PC-3 (cell line): Measurements from ENCODE around the gene TNFRSF4.

Experiments used
- EZH2phosphoT487 ChIP-seq: fragments of 300-600 bp; sonication (generic); IDR thresholded peaks from 2 replicates; pipeline ENCODE4 v1.6.1; 2018; ENCODE audit warnings: mild to moderate bottlenecking, antibody characterized with exemption, low read length, borderline replicate concordance
- TF ChIP-seq, protein P1 (sequence below): fragments of 300-600 bp; sonication (generic); conservative IDR thresholded peaks from 2 replicates; pipeline ENCODE4 v1.5.1; 2017; ENCODE audit warnings: antibody characterized with exemption, low read depth, mild to moderate bottlenecking, low read length

DNA sequence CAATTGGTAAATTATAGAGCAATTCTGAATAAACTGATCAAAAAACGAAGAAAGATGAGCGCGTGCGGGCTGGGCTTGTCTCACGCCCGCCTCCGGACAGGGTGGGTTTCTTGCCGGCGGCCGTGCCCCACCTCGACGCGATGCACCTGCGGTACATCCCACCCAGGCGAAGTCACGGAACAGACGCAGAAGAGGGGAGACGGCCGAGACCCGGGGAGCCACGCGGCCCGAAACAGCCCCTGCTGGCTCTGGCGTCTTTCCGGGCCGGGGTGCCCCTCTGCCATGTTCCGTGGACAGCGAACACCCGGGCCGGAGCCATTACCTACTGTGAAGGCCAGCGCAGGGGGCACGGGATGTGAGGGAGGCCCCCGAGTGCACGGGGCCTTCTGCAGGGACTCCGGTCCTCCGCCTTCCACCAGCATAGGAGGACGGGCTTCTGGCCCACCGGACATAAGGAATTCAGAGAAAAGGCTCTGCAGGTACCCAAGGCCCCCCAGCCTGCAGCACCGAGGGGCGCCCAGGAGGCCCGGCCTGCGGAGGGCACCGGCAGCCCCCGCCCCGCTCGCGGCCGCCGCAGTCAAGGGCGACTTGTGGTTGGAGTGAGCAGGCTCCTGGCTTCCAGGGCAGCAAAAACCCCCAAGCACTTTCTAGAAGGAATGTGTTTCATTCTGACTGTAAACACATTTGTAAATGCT, 40.2 kb upstream of the TNFRSF4 start:
- TF ChIP-seq, protein P1, sequence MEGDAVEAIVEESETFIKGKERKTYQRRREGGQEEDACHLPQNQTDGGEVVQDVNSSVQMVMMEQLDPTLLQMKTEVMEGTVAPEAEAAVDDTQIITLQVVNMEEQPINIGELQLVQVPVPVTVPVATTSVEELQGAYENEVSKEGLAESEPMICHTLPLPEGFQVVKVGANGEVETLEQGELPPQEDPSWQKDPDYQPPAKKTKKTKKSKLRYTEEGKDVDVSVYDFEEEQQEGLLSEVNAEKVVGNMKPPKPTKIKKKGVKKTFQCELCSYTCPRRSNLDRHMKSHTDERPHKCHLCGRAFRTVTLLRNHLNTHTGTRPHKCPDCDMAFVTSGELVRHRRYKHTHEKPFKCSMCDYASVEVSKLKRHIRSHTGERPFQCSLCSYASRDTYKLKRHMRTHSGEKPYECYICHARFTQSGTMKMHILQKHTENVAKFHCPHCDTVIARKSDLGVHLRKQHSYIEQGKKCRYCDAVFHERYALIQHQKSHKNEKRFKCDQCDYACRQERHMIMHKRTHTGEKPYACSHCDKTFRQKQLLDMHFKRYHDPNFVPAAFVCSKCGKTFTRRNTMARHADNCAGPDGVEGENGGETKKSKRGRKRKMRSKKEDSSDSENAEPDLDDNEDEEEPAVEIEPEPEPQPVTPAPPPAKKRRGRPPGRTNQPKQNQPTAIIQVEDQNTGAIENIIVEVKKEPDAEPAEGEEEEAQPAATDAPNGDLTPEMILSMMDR, result no peak
- no peak for TF ChIP-seq EZH2phosphoT487
